HG03103 (cell line): ENCODE results near the gene FXYD1.
"Not testable (repeated sequence)": the region's sequence is repeated elsewhere in the genome, so short reads cannot be mapped to it uniquely, and the experiment has no call there.

ENCODE experiments used
- ATAC-seq: cut with Tn5 transposase; IDR thresholded peaks from one replicate; pipeline ENCODE4 v1.9.1; 2021; ENCODE audit warnings: low read depth; ENCODE audit not compliant: unreplicated experiment

FXYD1 gene

GRCh38 chr19:35138305-35138892, at the start of gene FXYD1:
Gene FXYD1 (plus strand): TSS chr19:35138824. CDS start chr19:35140080, 1,256 bp downstream.
- no peak for ATAC-seq

GRCh38 chr19:35089554-35089953, 49.1 kb upstream of the FXYD1 start:
- ATAC-seq, result no peak

GRCh38 chr19:35090160-35090505, 48.5 kb upstream of the FXYD1 start:
- ATAC-seq, result no peak

GRCh38 chr19:35090506-35091214, 48.0 kb upstream of the FXYD1 start:
- no peak for ATAC-seq

- no peak for ATAC-seq
Measured at GRCh38 chr19:35093430-35093829, 45.2 kb upstream of the FXYD1 start.

- ATAC-seq, result no peak
Measured at GRCh38 chr19:35093941-35094647, 44.5 kb upstream of the FXYD1 start.

- no peak for ATAC-seq
Measured at GRCh38 chr19:35094656-35095055, 44.0 kb upstream of the FXYD1 start.

GRCh38 chr19:35095667-35096368, 42.8 kb upstream of the FXYD1 start:
- ATAC-seq, result no peak

GRCh38 chr19:35098413-35099049, 40.1 kb upstream of the FXYD1 start:
- ATAC-seq, result no peak

GRCh38 chr19:35099155-35099896, 39.3 kb upstream of the FXYD1 start:
- ATAC-seq, result no peak

- no peak for ATAC-seq
Measured at GRCh38 chr19:35099897-35100275, 38.7 kb upstream of the FXYD1 start.

- ATAC-seq, result no peak
Measured at GRCh38 chr19:35100588-35101533, 37.8 kb upstream of the FXYD1 start.

GRCh38 chr19:35101949-35102348, 36.7 kb upstream of the FXYD1 start:
- not testable (repeated sequence) for ATAC-seq

GRCh38 chr19:35103614-35104013, 35.0 kb upstream of the FXYD1 start:
- ATAC-seq, result not testable (repeated sequence)

- ATAC-seq, result no peak
Measured at GRCh38 chr19:35104361-35104760, 34.3 kb upstream of the FXYD1 start.

GRCh38 chr19:35105047-35105410, 33.6 kb upstream of the FXYD1 start:
- ATAC-seq, result no peak

GRCh38 chr19:35105411-35106290, 33.0 kb upstream of the FXYD1 start:
- no peak for ATAC-seq

- no peak for ATAC-seq
Measured at GRCh38 chr19:35106291-35106583, 32.4 kb upstream of the FXYD1 start.
